Central memory CD8-positive, alpha-beta T cell (primary cell): ENCODE measurements around the gene SEMA5A.

Experiments
- ATAC-seq: fragments of 150-1000 bp; cut with Tn5 transposase; replicated peaks from 2 replicates; pipeline ENCODE4 v1.10.0; 2022; ENCODE audit warnings: mild to moderate bottlenecking, moderate FRiP score, moderate number of reproducible peaks; ENCODE audit not compliant: poor library complexity, severe bottlenecking; ENCODE audit errors: extremely low read depth
- DNase-seq, 2 donors: peaks; one replicate each; pipeline ENCODE4 v3.0.0; 2021; ENCODE audit warnings: low spot score in 2 of 2
- H3K27ac Mint-ChIP-seq: one replicate; pipeline ENCODE4 v1.8.0; 2022; ENCODE audit warnings: low read depth, mild to moderate bottlenecking, moderate library complexity, mixed read lengths
- H3K27me3 Mint-ChIP-seq: one replicate; pipeline ENCODE4 v1.8.0; 2022; ENCODE audit warnings: mixed read lengths
- H3K36me3 Mint-ChIP-seq: one replicate; pipeline ENCODE4 v1.8.0; 2022; ENCODE audit warnings: mild to moderate bottlenecking, moderate library complexity, mixed read lengths; ENCODE audit not compliant: insufficient read depth
- H3K4me1 Mint-ChIP-seq: one replicate; pipeline ENCODE4 v1.8.0; 2022; ENCODE audit warnings: mixed read lengths
- H3K4me3 Mint-ChIP-seq: one replicate; pipeline ENCODE4 v1.8.0; 2022; ENCODE audit warnings: mild to moderate bottlenecking, moderate library complexity, mixed read lengths
- H3K9me3 Mint-ChIP-seq: one replicate; pipeline ENCODE4 v1.8.0; 2022; ENCODE audit warnings: mixed read lengths

Gene SEMA5A

GRCh38 chr5:9192266-9192665 lies 353.6 kb downstream of the SEMA5A start:
- H3K4me3 Mint-ChIP-seq = no peak overlapping the region
- H3K27ac Mint-ChIP-seq = no peak overlapping the region
- peaks cover 16% of the 10 kb centered on the region for H3K9me3 Mint-ChIP-seq
- ATAC-seq (no peak), DNase-seq (no peak)
- H3K4me1 Mint-ChIP-seq = no peaks in the 10 kb centered on the region
- H3K27me3 Mint-ChIP-seq = no peaks in the 10 kb centered on the region
- no peaks in the 10 kb centered on the region for H3K36me3 Mint-ChIP-seq

GRCh38 chr5:9189681-9190080 lies 356.2 kb downstream of the SEMA5A start:
- peaks cover 17% of the 10 kb centered on the region for H3K9me3 Mint-ChIP-seq
- ATAC-seq (no peak), DNase-seq (no peak)
- no peak overlapping the region for H3K27ac Mint-ChIP-seq
- no peak overlapping the region for H3K4me3 Mint-ChIP-seq
- H3K27me3 Mint-ChIP-seq = no peaks in the 10 kb centered on the region
- H3K36me3 Mint-ChIP-seq = no peaks in the 10 kb centered on the region
- H3K4me1 Mint-ChIP-seq = no peaks in the 10 kb centered on the region

- Mint-ChIP-seq H3K36me3 (no peaks in the 10 kb centered on the region), H3K27me3 (no peaks in the 10 kb centered on the region), H3K27ac (no peak overlapping the region), H3K4me3 (no peak overlapping the region), H3K9me3 (peaks cover 21% of the 10 kb centered on the region), H3K4me1 (no peaks in the 10 kb centered on the region)
- no peak for DNase-seq
- no peak for ATAC-seq
Observed at GRCh38 chr5:9188956-9189355, 356.9 kb downstream of the SEMA5A start.

GRCh38 chr5:9188131-9188530 lies 357.7 kb downstream of the SEMA5A start:
- Mint-ChIP-seq H3K9me3 (peaks cover 21% of the 10 kb centered on the region), H3K4me1 (no peaks in the 10 kb centered on the region), H3K27me3 (no peaks in the 10 kb centered on the region), H3K4me3 (no peak overlapping the region), H3K27ac (no peak overlapping the region), H3K36me3 (no peaks in the 10 kb centered on the region)
- DNase-seq (no peak), ATAC-seq (no peak)

GRCh38 chr5:9187614-9188013 lies 358.3 kb downstream of the SEMA5A start:
- Mint-ChIP-seq H3K4me1 (no peaks in the 10 kb centered on the region), H3K27ac (no peak overlapping the region), H3K9me3 (peaks cover 23% of the 10 kb centered on the region), H3K36me3 (no peaks in the 10 kb centered on the region), H3K4me3 (no peak overlapping the region), H3K27me3 (no peaks in the 10 kb centered on the region)
- no peak for DNase-seq
- ATAC-seq = no peak

- no peak overlapping the region for H3K27ac Mint-ChIP-seq
- no peaks in the 10 kb centered on the region for H3K27me3 Mint-ChIP-seq
- H3K4me3 Mint-ChIP-seq = no peak overlapping the region
- H3K36me3 Mint-ChIP-seq = no peaks in the 10 kb centered on the region
- peaks cover 33% of the 10 kb centered on the region for H3K9me3 Mint-ChIP-seq
- no peaks in the 10 kb centered on the region for H3K4me1 Mint-ChIP-seq
- DNase-seq = no peak
- no peak for ATAC-seq
Observed at GRCh38 chr5:9186069-9186468, 359.8 kb downstream of the SEMA5A start.

GRCh38 chr5:9183992-9184391 lies 361.9 kb downstream of the SEMA5A start:
- H3K27me3 Mint-ChIP-seq = no peaks in the 10 kb centered on the region
- ATAC-seq = no peak

GRCh38 chr5:9182899-9183695 lies 362.8 kb downstream of the SEMA5A start:
- DNase-seq (no peak), ATAC-seq (no peak)
- H3K4me1 Mint-ChIP-seq = no peaks in the 10 kb centered on the region
- H3K27me3 Mint-ChIP-seq = no peaks in the 10 kb centered on the region
- no peak overlapping the region for H3K27ac Mint-ChIP-seq
- no peak overlapping the region for H3K4me3 Mint-ChIP-seq
- no peaks in the 10 kb centered on the region for H3K36me3 Mint-ChIP-seq
- H3K9me3 Mint-ChIP-seq = peaks cover 28% of the 10 kb centered on the region

More at GRCh38 chr5:9183992-9184391, 361.9 kb downstream of the SEMA5A start:
- Mint-ChIP-seq H3K9me3 (peaks cover 31% of the 10 kb centered on the region), H3K27ac (no peak overlapping the region), H3K36me3 (no peaks in the 10 kb centered on the region), H3K4me1 (no peaks in the 10 kb centered on the region), H3K4me3 (no peak overlapping the region)
- no peak for DNase-seq

- H3K4me3 Mint-ChIP-seq = no peak overlapping the region
- H3K9me3 Mint-ChIP-seq = peaks cover 12% of the 10 kb centered on the region
- DNase-seq (no peak), ATAC-seq (no peak)
- H3K27ac Mint-ChIP-seq = no peak overlapping the region
- no peaks in the 10 kb centered on the region for H3K4me1 Mint-ChIP-seq
- H3K27me3 Mint-ChIP-seq = no peaks in the 10 kb centered on the region
- no peaks in the 10 kb centered on the region for H3K36me3 Mint-ChIP-seq
Observed at GRCh38 chr5:9176641-9177040, 369.2 kb downstream of the SEMA5A start.

GRCh38 chr5:9174446-9174845 lies 371.4 kb downstream of the SEMA5A start:
- H3K4me3 Mint-ChIP-seq = no peak overlapping the region
- no peaks in the 10 kb centered on the region for H3K27me3 Mint-ChIP-seq
- no peak for DNase-seq
- no peak for ATAC-seq
- no peak overlapping the region for H3K27ac Mint-ChIP-seq
- H3K4me1 Mint-ChIP-seq = no peaks in the 10 kb centered on the region
- peaks cover 2% of the 10 kb centered on the region for H3K36me3 Mint-ChIP-seq
- peaks cover 23% of the 10 kb centered on the region for H3K9me3 Mint-ChIP-seq

GRCh38 chr5:9173281-9174048 lies 372.4 kb downstream of the SEMA5A start:
- H3K27me3 Mint-ChIP-seq = no peaks in the 10 kb centered on the region
- peaks cover 24% of the 10 kb centered on the region for H3K9me3 Mint-ChIP-seq
- ATAC-seq = no peak
- H3K27ac Mint-ChIP-seq = no peak overlapping the region
- H3K4me1 Mint-ChIP-seq = no peaks in the 10 kb centered on the region
- no peak for DNase-seq
- peaks cover 2% of the 10 kb centered on the region for H3K36me3 Mint-ChIP-seq
- H3K4me3 Mint-ChIP-seq = no peak overlapping the region

- no peak overlapping the region for H3K27ac Mint-ChIP-seq
- H3K36me3 Mint-ChIP-seq = peaks cover 2% of the 10 kb centered on the region
- no peaks in the 10 kb centered on the region for H3K4me1 Mint-ChIP-seq
- no peak for ATAC-seq
- no peak overlapping the region for H3K4me3 Mint-ChIP-seq
- no peak for DNase-seq
- no peaks in the 10 kb centered on the region for H3K27me3 Mint-ChIP-seq
- peaks cover 19% of the 10 kb centered on the region for H3K9me3 Mint-ChIP-seq
Observed at GRCh38 chr5:9170026-9170425, 375.8 kb downstream of the SEMA5A start.

GRCh38 chr5:9169557-9169902 lies 376.3 kb downstream of the SEMA5A start:
- no peak for ATAC-seq
- Mint-ChIP-seq H3K27me3 (no peaks in the 10 kb centered on the region), H3K36me3 (peaks cover 2% of the 10 kb centered on the region), H3K27ac (no peak overlapping the region), H3K9me3 (peaks cover 19% of the 10 kb centered on the region), H3K4me1 (no peaks in the 10 kb centered on the region), H3K4me3 (no peak overlapping the region)
- DNase-seq = no peak
